ENCODE measurements around the gene SPRYD7. TPM values are rescaled to one million over a fixed set of nuclear protein-coding genes. Genes with fewer than 3 reads are reported as not detected.
"Not testable (repeated sequence)": the region's sequence is repeated elsewhere in the genome, so short reads cannot be mapped to it uniquely, and the experiment has no call there.

The SPRYD7 gene
- total and polyA plus RNA-seq, 7 donors, result 6.6 to 14.8 (median 8.7) TPM

DNA sequence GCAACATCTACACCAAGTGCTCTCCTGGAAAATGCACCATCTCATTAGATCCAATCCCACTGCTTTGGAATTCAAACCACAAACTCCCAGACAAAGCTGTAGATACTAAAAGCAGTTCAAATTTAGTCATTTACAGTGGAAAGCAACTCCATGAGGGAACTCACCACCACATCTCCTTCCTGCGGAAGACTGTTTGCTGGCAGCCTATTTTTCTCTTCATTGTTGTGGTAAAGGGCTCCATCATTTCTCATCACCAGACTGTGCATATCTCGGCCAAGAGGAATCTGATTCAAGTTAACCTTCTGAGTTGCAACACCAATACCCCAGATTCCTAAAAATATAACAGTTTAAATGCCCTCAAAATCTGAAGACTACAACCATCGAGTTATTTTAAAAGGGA is 8.4 kb downstream of the SPRYD7 start:
- 66 to 86% methylated on average over 3 of the region's 3 CpGs for WGBS, 2 donors
- no peak overlapping the region for H3K27ac ChIP-seq
- intact Hi-C loops (cut with DNase I), result no loop called here

DNA sequence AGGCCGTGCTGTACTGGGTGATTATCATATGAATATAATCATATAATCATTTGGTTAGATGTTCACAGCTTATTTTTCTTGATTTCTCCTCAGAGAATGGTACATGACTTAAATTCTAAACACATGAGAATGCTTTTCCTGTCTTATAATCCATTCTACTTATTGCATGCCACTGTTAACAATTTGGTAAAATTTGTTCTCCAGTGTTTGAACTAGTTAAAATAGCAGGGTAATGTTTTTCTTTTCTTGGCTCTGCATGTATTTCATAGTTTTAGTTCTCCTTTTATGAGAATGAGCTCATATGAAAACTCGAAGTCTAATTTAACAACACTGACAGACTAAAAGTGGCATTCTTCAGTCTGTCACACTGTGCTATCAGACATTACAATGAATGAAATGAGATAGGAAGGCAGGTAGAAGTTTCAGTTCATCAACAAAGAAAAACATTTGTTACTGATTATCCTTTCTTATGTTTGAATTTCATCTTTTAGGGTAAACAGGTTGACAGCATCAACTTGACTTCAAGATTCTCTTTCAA is 10.2 kb downstream of the SPRYD7 start:
- H3K9me3 ChIP-seq, result no peaks in the 10 kb centered on the region
- H3K4me1 ChIP-seq, result no peaks in the 10 kb centered on the region
- H3K27me3 ChIP-seq, result no peaks in the 10 kb centered on the region
- DNase-seq, result no peak
- no peak overlapping the region for H3K4me3 ChIP-seq
- no peak overlapping the region for H3K27ac ChIP-seq
- TF ChIP-seq POLR2AphosphoS5 (IDR thresholded peaks at IDR 0.05) (no peak), POLR2A (IDR thresholded peaks at IDR 0.05) (no peak), EP300 (IDR thresholded peaks at IDR 0.05) (no peak)
- TF ChIP-seq, protein P1, sequence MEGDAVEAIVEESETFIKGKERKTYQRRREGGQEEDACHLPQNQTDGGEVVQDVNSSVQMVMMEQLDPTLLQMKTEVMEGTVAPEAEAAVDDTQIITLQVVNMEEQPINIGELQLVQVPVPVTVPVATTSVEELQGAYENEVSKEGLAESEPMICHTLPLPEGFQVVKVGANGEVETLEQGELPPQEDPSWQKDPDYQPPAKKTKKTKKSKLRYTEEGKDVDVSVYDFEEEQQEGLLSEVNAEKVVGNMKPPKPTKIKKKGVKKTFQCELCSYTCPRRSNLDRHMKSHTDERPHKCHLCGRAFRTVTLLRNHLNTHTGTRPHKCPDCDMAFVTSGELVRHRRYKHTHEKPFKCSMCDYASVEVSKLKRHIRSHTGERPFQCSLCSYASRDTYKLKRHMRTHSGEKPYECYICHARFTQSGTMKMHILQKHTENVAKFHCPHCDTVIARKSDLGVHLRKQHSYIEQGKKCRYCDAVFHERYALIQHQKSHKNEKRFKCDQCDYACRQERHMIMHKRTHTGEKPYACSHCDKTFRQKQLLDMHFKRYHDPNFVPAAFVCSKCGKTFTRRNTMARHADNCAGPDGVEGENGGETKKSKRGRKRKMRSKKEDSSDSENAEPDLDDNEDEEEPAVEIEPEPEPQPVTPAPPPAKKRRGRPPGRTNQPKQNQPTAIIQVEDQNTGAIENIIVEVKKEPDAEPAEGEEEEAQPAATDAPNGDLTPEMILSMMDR (IDR thresholded peaks at IDR 0.05), result no peak
- H3K36me3 ChIP-seq, result peaks cover 0 to 89% (median 14%) of the 10 kb centered on the region in 4 donors
- 81 to 84% methylated on average over 2 of the region's 2 CpGs for WGBS, 2 donors
- intact Hi-C loops (cut with DNase I), result no loop called here

More for the DNA sequence above, 8.4 kb downstream of the SPRYD7 start:
- Histone ChIP-seq H3K36me3 (peaks cover 0 to 78% (median 13%) of the 10 kb centered on the region in 4 donors), H3K9me3 (no peaks in the 10 kb centered on the region), H3K4me1 (peaks cover 0 to 7% (median 3%) of the 10 kb centered on the region in 4 donors), H3K27me3 (no peaks in the 10 kb centered on the region), H3K4me3 (no peak overlapping the region)
- TF ChIP-seq POLR2A (IDR thresholded peaks at IDR 0.05) (no peak), EP300 (IDR thresholded peaks at IDR 0.05) (no peak), POLR2AphosphoS5 (IDR thresholded peaks at IDR 0.05) (no peak)
- TF ChIP-seq, protein P1 (IDR thresholded peaks at IDR 0.05), result no peak
- no peak for DNase-seq

- Histone ChIP-seq H3K27me3 (no peaks in the 10 kb centered on the region), H3K9me3 (no peaks in the 10 kb centered on the region), H3K4me3 (no peak overlapping the region), H3K4me1 (no peaks in the 10 kb centered on the region), H3K27ac (no peak overlapping the region), H3K36me3 (peaks cover 0 to 93% (median 29%) of the 10 kb centered on the region in 4 donors)
- intact Hi-C loops (cut with DNase I), result no loop called here
- DNase-seq, result no peak
- TF ChIP-seq, protein P1 (IDR thresholded peaks at IDR 0.05), result no peak
- TF ChIP-seq EP300 (IDR thresholded peaks at IDR 0.05) (no peak), POLR2AphosphoS5 (IDR thresholded peaks at IDR 0.05) (no peak), POLR2A (IDR thresholded peaks at IDR 0.05) (no peak)
Measured at GRCh38 chr13:49922301-49922700, 13.8 kb downstream of the SPRYD7 start.

- H3K27me3 ChIP-seq; DNase-seq; H3K9me3 ChIP-seq; intact Hi-C loops (cut with DNase I); H3K27ac ChIP-seq; H3K4me3 ChIP-seq; H3K4me1 ChIP-seq: not testable (repeated sequence)
- 96 to 97% methylated on average over 4 of the region's 4 CpGs for WGBS, 2 donors
- H3K36me3 ChIP-seq, result peaks cover 0 to 93% (median 26%) of the 10 kb centered on the region in 4 donors
Measured at GRCh38 chr13:49920969-49921368, 15.2 kb downstream of the SPRYD7 start.

- DNase-seq; H3K4me3 ChIP-seq; H3K27me3 ChIP-seq; H3K9me3 ChIP-seq; H3K4me1 ChIP-seq; intact Hi-C loops (cut with DNase I); H3K27ac ChIP-seq: not testable (repeated sequence)
- 97 to 98% methylated on average over 8 of the region's 8 CpGs for WGBS, 2 donors
- peaks cover 0 to 88% (median 21%) of the 10 kb centered on the region in 4 donors for H3K36me3 ChIP-seq
Measured at GRCh38 chr13:49918106-49918505, 18.0 kb downstream of the SPRYD7 start.

DNA sequence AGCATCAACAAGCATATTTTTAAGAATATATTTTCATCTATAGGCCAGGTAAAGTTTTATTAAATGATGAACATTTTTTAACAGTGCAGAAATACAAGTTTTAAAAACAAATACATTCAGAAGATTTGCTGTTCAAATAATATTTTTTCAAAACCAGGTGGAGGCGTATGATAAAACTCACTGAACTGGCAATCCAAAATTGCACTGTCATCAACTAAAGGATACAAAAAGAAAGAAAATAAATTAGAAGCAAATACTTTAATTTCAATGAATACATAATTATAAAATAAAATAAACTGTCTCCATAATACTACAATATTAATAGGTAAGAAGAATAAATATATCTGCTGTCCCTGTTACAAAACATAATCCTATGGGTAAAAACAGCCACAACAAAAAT is 21.2 kb downstream of the SPRYD7 start:
- DNase-seq, result no peak
- intact Hi-C loops (cut with DNase I), result no loop called here
- H3K4me3 ChIP-seq, result no peak overlapping the region
- H3K36me3 ChIP-seq, result peaks cover 0 to 76% (median 17%) of the 10 kb centered on the region in 4 donors
- peaks cover 0 to 7% (median 0%) of the 10 kb centered on the region in 4 donors for H3K4me1 ChIP-seq
- no peaks in the 10 kb centered on the region for H3K27me3 ChIP-seq
- H3K9me3 ChIP-seq, result no peaks in the 10 kb centered on the region
- TF ChIP-seq, protein P1 (IDR thresholded peaks at IDR 0.05), result no peak
- no peak for TF ChIP-seq POLR2AphosphoS5 (IDR thresholded peaks at IDR 0.05)
- no peak for TF ChIP-seq EP300 (IDR thresholded peaks at IDR 0.05)
- TF ChIP-seq POLR2A (IDR thresholded peaks at IDR 0.05), result no peak
- 92 to 93% methylated on average over 1 of the region's 1 CpG for WGBS, 2 donors
- H3K27ac ChIP-seq, result no peak overlapping the region
